ENCODE data around the gene TGFBR3. TPM values are rescaled to one million over a fixed set of nuclear protein-coding genes. Genes with fewer than 3 reads are reported as not detected.

Gene TGFBR3
- total RNA-seq, 1 donor from 2014 or later: 51.7 TPM

DNA sequence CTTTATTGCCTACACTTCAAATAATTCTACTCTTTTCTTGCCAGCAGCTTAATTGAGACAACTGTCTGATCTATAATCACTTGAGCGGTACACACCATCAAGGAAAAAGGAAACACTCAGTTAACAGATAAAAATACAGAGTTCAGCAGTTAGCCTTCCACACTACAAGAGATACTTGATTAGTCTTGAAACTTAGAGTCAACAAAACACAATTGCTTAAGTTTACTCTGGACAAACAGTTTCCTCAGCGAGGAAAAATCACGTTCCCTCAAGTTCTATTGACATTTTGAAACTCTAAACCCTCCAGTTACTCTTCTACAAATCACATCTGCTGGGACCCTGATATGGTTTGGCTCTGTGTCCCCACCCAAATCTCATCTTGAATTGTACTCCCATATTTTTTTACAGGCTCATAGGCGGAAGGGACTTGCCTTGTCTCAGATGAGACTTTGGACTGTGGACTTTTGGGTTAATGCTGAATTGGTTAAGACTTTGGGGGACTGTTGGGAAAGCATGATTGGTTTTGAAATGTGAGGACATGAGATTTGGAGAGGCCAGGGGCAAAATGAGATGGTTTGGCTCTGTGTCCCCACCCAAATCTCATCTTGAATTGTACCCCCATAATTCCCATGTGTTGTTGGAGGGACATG, 244.9 kb downstream of the TGFBR3 start:
- no peak overlapping the region for H3K27ac ChIP-seq
- no peaks in the 10 kb centered on the region for H3K9me3 ChIP-seq
- no peaks in the 10 kb centered on the region for H3K36me3 ChIP-seq
- DNase-seq (no peak), ATAC-seq (peak; percentile 39 to 77)
- H3K27me3 ChIP-seq (ENCODE audit: low read depth): no peaks in the 10 kb centered on the region
- TF ChIP-seq, protein P1, sequence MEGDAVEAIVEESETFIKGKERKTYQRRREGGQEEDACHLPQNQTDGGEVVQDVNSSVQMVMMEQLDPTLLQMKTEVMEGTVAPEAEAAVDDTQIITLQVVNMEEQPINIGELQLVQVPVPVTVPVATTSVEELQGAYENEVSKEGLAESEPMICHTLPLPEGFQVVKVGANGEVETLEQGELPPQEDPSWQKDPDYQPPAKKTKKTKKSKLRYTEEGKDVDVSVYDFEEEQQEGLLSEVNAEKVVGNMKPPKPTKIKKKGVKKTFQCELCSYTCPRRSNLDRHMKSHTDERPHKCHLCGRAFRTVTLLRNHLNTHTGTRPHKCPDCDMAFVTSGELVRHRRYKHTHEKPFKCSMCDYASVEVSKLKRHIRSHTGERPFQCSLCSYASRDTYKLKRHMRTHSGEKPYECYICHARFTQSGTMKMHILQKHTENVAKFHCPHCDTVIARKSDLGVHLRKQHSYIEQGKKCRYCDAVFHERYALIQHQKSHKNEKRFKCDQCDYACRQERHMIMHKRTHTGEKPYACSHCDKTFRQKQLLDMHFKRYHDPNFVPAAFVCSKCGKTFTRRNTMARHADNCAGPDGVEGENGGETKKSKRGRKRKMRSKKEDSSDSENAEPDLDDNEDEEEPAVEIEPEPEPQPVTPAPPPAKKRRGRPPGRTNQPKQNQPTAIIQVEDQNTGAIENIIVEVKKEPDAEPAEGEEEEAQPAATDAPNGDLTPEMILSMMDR (IDR thresholded peaks at IDR 0.05): no peak
- H3K4me3 ChIP-seq: no peak overlapping the region
- no peaks in the 10 kb centered on the region for H3K4me1 ChIP-seq
- intact Hi-C loops (cut with DNase I): no loop called here

DNA sequence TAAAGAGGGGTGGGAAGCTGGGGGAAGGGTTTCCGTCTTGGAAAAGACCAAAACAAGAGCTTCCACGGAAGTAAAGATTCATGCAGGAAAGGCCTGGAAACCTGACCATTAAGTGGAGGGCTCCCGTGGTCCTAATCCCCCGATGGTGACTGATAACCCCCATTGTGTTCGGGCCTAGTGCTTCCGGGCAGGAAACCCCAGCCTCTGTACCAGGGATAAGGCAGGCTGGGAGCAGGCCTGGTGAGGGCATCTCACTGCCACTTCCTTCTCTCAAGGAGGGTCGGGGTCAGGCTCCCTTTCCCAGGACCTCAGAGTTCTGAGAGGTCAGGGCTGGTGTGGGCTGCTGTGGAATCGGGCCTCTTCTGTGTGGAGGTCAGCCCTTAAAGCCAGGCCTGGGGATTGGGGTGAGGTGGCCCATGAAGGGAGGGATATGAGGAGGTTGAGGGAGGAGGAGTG, 248.4 kb downstream of the TGFBR3 start:
- peak overlapping the region; percentile 46 for H3K27ac ChIP-seq
- H3K4me1 ChIP-seq: no peaks in the 10 kb centered on the region
- ATAC-seq: peak in 1 of 2 donors; percentile 43
- no peaks in the 10 kb centered on the region for H3K27me3 ChIP-seq (ENCODE audit: low read depth)
- no peaks in the 10 kb centered on the region for H3K36me3 ChIP-seq
- no peaks in the 10 kb centered on the region for H3K9me3 ChIP-seq
- TF ChIP-seq, protein P1 (IDR thresholded peaks at IDR 0.05): no peak
- no peak overlapping the region for H3K4me3 ChIP-seq
- intact Hi-C loops (cut with DNase I): no loop called here
- DNase-seq: no peak

DNA sequence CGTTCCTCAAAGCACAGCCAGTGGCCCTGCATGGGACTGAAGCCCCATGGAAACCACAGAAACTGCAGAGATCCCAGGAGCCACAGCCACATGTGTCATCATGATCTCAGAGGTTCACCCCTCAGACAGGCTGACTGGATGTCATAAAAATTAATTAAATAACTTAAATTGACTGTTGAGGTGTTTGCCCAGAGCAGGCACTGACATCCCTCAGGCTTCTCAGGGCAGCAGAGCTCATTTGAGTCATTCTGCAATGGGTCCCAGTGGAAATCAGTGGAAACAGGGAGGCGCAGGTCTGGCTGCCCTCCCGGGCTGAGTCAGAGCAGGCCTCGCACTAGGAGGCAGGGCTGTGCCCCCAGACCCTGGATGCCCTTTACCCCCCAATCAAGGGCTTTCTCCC, 250.2 kb downstream of the TGFBR3 start:
- H3K27me3 ChIP-seq (ENCODE audit: low read depth): no peaks in the 10 kb centered on the region
- TF ChIP-seq, protein P1 (IDR thresholded peaks at IDR 0.05): no peak
- no peak for DNase-seq
- ATAC-seq: no peak
- no peak overlapping the region for H3K4me3 ChIP-seq
- no peaks in the 10 kb centered on the region for H3K36me3 ChIP-seq
- no peak overlapping the region for H3K27ac ChIP-seq
- H3K4me1 ChIP-seq: no peaks in the 10 kb centered on the region
- no peaks in the 10 kb centered on the region for H3K9me3 ChIP-seq
- intact Hi-C loops (cut with DNase I): no loop called here

DNA sequence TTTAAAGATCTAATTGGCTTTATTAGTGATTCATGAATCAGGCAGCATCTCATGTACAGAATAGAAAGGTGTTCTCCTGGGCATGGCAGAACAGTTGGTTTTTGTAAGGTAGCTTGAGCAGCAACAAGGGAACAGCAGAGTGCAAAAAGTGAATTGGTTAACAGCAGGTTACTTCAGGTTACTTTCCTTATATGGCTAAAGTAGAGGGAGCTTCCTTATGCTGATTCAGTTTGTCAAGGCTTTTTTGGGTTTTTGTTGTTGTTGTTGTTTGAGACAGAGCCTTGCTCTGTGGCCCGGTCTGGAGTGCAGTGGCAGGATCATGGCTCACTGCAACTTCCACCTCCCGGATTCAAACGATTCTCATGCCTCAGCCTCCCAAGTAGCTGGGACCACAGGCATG, 252.5 kb downstream of the TGFBR3 start:
- ATAC-seq: no peak
- intact Hi-C loops (cut with DNase I): no loop called here
- H3K36me3 ChIP-seq: no peaks in the 10 kb centered on the region
- TF ChIP-seq, protein P1 (IDR thresholded peaks at IDR 0.05): no peak
- H3K27me3 ChIP-seq (ENCODE audit: low read depth): no peaks in the 10 kb centered on the region
- DNase-seq: no peak
- no peak overlapping the region for H3K27ac ChIP-seq
- H3K9me3 ChIP-seq: no peaks in the 10 kb centered on the region
- H3K4me3 ChIP-seq: no peak overlapping the region
- no peaks in the 10 kb centered on the region for H3K4me1 ChIP-seq

DNA sequence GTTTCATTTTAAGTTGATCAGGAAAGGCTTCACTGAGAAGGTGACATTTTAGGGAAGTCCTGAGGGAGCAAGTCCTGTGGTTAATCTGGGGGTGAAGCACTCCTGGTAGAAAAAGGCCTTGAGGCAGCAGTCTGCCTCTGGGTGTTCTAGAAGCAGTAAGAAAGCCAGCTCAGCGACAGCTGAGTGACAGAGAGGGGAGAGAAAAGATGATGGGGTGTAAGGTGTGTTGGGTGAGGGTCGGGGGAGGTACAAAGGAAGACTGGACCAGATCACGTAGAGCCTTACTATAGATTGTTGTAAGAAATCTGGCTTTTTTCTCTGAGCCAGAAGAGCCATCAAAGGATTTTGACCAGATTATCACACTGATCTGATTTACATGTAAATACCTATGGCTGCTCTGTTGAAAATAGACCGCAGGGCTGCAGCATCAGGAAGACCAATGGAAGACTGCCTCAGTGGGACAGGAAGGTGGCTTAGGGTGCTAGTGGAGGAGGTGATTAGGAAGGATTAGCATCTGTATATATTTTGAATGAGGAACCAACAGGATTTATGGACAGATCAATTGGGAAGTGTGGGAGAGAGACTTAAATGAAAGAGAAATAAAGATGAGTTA, 254.1 kb downstream of the TGFBR3 start:
- intact Hi-C loops (cut with DNase I): no loop called here
- ATAC-seq: no peak

More for the DNA sequence above, 254.1 kb downstream of the TGFBR3 start:
- no peaks in the 10 kb centered on the region for H3K27me3 ChIP-seq (ENCODE audit: low read depth)
- no peak for DNase-seq
- H3K27ac ChIP-seq: no peak overlapping the region
- no peaks in the 10 kb centered on the region for H3K4me1 ChIP-seq
- no peaks in the 10 kb centered on the region for H3K9me3 ChIP-seq
- H3K4me3 ChIP-seq: no peak overlapping the region
- no peaks in the 10 kb centered on the region for H3K36me3 ChIP-seq
- TF ChIP-seq, protein P1 (IDR thresholded peaks at IDR 0.05): no peak
